Right atrium auricular region (tissue), 2 donors: ENCODE data around the gene DNHD1. TPM values are rescaled to one million over a fixed set of nuclear protein-coding genes. Genes with fewer than 3 reads are reported as not detected.

Experiments used
- DNase-seq: peaks from one replicate; pipeline ENCODE4 v3.0.0-alpha.2; 2019; ENCODE audit warnings: low spot score
- H3K27ac ChIP-seq, 2 donors: fragments of 200-600 bp; sonication (generic); 1 replicate in 1 of 2; 2 replicates in 1 of 2; pipeline ENCODE4 v1.5.1; 2016 to 2019
- H3K27me3 ChIP-seq, 2 donors: fragments of 200-600 bp; sonication (generic); one replicate each; pipeline versions ENCODE4 v1.5.1 to v1.6.0; 2017 to 2019
- H3K36me3 ChIP-seq: fragments of 200-600 bp; sonication (generic); one replicate; pipeline ENCODE4 v1.5.1; 2016
- H3K4me1 ChIP-seq, 2 donors: fragments of 200-600 bp; sonication (generic); one replicate each; pipeline versions ENCODE4 v1.5.1 to v1.6.0; 2017 to 2019
- H3K4me3 ChIP-seq, 2 donors: fragments of 200-600 bp; sonication (generic); 1 replicate in 1 of 2; 2 replicates in 1 of 2; pipeline ENCODE4 v1.5.1; 2017 to 2019; ENCODE audit warnings: mild to moderate bottlenecking in 1 of 2, moderate library complexity in 1 of 2
- H3K9me3 ChIP-seq, 2 donors: fragments of 200-600 bp; sonication (generic); one replicate each; pipeline ENCODE4 v1.5.1; 2019
- total RNA-seq, 2 donors: library from RNA; depleted of rRNA; stranded (reverse); fragments of >200 nt; gene quantifications; one replicate each; pipeline ENCODE4 v1.1.0, GENCODE V29; 2016
- TF ChIP-seq, protein P1 (sequence below), 2 donors: fragments of 200-600 bp; sonication (generic); IDR thresholded peaks; one replicate each; pipeline ENCODE4 v1.5.1; 2019; ENCODE audit warnings: antibody characterized with exemption in 2 of 2

The DNHD1 gene
- total RNA-seq, 2 donors from 2014 or later, result 4.4 to 4.8 TPM

DNA sequence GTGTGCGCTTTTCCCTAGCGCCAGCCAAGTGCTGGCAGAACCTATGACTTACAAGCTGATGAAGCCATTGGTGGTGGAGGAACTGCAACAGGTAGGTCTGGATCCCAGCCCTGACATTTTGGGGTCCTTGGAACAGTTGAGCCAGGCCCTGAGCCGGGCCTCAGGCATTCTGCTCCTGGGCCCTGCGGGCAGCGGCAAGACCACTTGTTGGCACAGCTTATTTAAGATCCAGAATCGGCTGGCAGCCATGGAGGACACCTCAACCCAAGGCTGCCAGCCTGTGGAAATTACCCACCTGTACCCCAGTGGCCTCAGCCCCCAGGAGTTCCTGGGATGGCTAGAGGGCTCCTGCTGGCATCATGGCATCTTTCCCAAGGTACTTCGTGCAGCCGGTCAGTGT lies 49.7 kb downstream of the DNHD1 start:
- H3K4me1 ChIP-seq, result no peaks in the 10 kb centered on the region
- DNase-seq, result no peak

DNA sequence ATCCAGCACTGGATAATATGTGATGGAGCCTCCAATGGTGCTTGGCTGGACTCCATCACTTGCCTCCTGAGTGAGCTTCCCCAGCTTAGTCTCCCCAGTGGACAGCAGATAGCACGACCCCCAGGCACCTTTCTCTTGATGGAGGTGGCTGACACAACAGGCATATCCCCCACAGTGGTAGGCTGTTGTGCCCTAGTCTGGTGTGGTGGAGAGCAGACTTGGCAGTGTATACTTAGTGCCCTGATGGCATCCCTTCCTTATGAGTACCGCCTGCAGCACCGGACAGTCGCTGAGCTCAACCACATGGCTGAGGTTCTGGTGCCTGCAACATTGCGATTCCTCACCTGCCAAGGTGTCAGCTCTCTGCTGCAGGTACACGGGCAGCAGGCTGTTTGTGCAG lies 50.1 kb downstream of the DNHD1 start:
- no peaks in the 10 kb centered on the region for H3K9me3 ChIP-seq
- TF ChIP-seq, protein P1, sequence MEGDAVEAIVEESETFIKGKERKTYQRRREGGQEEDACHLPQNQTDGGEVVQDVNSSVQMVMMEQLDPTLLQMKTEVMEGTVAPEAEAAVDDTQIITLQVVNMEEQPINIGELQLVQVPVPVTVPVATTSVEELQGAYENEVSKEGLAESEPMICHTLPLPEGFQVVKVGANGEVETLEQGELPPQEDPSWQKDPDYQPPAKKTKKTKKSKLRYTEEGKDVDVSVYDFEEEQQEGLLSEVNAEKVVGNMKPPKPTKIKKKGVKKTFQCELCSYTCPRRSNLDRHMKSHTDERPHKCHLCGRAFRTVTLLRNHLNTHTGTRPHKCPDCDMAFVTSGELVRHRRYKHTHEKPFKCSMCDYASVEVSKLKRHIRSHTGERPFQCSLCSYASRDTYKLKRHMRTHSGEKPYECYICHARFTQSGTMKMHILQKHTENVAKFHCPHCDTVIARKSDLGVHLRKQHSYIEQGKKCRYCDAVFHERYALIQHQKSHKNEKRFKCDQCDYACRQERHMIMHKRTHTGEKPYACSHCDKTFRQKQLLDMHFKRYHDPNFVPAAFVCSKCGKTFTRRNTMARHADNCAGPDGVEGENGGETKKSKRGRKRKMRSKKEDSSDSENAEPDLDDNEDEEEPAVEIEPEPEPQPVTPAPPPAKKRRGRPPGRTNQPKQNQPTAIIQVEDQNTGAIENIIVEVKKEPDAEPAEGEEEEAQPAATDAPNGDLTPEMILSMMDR (IDR thresholded peaks at IDR 0.05), result no peak
- H3K4me3 ChIP-seq, result no peak overlapping the region
- no peaks in the 10 kb centered on the region for H3K4me1 ChIP-seq
- no peak for DNase-seq
- H3K27ac ChIP-seq, result no peak overlapping the region
- H3K27me3 ChIP-seq, result no peaks in the 10 kb centered on the region
- H3K36me3 ChIP-seq, result peaks cover 3% of the 10 kb centered on the region

More for the DNA sequence above, 49.7 kb downstream of the DNHD1 start:
- Histone ChIP-seq H3K36me3 (peaks cover 3% of the 10 kb centered on the region), H3K27ac (no peak overlapping the region), H3K4me3 (no peak overlapping the region), H3K9me3 (no peaks in the 10 kb centered on the region), H3K27me3 (no peaks in the 10 kb centered on the region)
- TF ChIP-seq, protein P1 (IDR thresholded peaks at IDR 0.05), result no peak

DNA sequence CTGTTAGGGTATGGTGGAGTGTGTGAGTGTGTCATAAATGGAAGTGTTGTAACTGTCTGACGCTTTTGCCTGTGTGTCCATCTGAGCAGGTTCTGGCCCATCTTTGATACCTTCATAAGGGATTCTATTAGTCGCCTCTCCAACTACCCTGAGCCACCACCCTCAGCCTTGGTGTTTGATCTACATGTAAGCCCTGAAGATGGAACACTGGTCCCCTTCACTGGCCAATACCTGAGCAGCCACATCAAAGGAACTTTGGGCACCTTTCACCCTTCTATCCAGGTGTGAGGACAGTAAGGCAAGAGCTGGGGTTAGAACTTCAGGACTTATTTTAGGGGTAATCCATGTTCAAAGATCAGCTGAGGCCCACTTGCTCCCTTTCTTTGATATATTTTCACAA lies 51.0 kb downstream of the DNHD1 start:
- Histone ChIP-seq H3K4me1 (no peaks in the 10 kb centered on the region), H3K9me3 (no peaks in the 10 kb centered on the region), H3K27me3 (no peaks in the 10 kb centered on the region), H3K36me3 (peaks cover 3% of the 10 kb centered on the region), H3K4me3 (no peak overlapping the region), H3K27ac (no peak overlapping the region)
- DNase-seq, result no peak
- TF ChIP-seq, protein P1 (IDR thresholded peaks at IDR 0.05), result no peak

DNA sequence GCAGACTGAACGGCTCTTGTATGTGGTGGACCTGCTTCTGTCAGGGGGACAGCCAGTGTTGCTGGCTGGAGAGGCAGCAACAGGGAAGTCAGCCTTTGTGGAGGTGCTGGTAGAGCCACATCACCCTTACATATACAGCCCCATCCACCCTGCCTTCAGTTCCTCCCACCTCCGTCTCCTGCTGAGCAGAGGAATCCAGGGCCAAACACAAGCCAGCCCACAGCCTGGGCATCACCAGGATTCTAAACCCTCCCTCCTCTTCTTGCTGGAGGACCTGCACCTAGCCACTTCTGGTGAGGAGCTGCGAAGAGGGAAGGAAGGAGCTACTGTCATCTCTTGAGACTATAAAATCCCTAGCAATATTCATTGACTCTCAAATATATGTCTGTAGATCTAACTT lies 51.6 kb downstream of the DNHD1 start:
- Histone ChIP-seq H3K4me1 (no peaks in the 10 kb centered on the region), H3K4me3 (no peak overlapping the region), H3K27me3 (no peaks in the 10 kb centered on the region), H3K27ac (no peak overlapping the region), H3K36me3 (peaks cover 3% of the 10 kb centered on the region), H3K9me3 (no peaks in the 10 kb centered on the region)
- TF ChIP-seq, protein P1 (IDR thresholded peaks at IDR 0.05), result no peak
- no peak for DNase-seq

DNA sequence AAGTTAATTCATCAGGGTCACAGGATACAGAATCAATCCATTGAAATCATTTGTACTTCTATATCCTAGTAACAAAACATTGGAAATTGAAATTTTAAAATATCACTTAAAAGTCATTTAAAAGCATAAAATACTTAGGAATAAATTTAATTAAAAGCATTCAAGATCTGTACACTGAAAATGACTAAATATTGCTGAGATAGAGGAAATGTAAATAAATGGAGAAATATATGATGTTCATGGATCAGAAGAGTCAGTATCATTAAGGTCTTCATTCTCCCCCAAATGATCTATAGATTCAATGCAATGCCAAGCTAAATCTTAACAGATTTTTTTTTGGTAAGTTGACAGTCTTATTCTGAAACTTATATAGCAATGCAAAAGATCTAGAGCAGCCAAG lies 56.6 kb downstream of the DNHD1 start:
- DNase-seq, result no peak
- Histone ChIP-seq H3K4me3 (no peak overlapping the region), H3K36me3 (peaks cover 1% of the 10 kb centered on the region), H3K27ac (no peak overlapping the region), H3K9me3 (no peaks in the 10 kb centered on the region), H3K27me3 (no peaks in the 10 kb centered on the region), H3K4me1 (no peaks in the 10 kb centered on the region)
- TF ChIP-seq, protein P1 (IDR thresholded peaks at IDR 0.05), result no peak
